Middle frontal gyrus (tissue), 1 donor: ENCODE measurements around the gene KIF21A.
"Not testable (repeated sequence)": the region's sequence is repeated elsewhere in the genome, so short reads cannot be mapped to it uniquely, and the experiment has no call there.

Source experiments
- DNase-seq: peaks from one replicate; pipeline ENCODE4 v3.0.0-alpha.2; 2015; ENCODE audit warnings: low spot score; ENCODE audit errors: extremely low spot score

KIF21A gene, protein sequence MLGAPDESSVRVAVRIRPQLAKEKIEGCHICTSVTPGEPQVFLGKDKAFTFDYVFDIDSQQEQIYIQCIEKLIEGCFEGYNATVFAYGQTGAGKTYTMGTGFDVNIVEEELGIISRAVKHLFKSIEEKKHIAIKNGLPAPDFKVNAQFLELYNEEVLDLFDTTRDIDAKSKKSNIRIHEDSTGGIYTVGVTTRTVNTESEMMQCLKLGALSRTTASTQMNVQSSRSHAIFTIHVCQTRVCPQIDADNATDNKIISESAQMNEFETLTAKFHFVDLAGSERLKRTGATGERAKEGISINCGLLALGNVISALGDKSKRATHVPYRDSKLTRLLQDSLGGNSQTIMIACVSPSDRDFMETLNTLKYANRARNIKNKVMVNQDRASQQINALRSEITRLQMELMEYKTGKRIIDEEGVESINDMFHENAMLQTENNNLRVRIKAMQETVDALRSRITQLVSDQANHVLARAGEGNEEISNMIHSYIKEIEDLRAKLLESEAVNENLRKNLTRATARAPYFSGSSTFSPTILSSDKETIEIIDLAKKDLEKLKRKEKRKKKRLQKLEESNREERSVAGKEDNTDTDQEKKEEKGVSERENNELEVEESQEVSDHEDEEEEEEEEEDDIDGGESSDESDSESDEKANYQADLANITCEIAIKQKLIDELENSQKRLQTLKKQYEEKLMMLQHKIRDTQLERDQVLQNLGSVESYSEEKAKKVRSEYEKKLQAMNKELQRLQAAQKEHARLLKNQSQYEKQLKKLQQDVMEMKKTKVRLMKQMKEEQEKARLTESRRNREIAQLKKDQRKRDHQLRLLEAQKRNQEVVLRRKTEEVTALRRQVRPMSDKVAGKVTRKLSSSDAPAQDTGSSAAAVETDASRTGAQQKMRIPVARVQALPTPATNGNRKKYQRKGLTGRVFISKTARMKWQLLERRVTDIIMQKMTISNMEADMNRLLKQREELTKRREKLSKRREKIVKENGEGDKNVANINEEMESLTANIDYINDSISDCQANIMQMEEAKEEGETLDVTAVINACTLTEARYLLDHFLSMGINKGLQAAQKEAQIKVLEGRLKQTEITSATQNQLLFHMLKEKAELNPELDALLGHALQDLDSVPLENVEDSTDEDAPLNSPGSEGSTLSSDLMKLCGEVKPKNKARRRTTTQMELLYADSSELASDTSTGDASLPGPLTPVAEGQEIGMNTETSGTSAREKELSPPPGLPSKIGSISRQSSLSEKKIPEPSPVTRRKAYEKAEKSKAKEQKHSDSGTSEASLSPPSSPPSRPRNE (N-terminal part only)

DNA sequence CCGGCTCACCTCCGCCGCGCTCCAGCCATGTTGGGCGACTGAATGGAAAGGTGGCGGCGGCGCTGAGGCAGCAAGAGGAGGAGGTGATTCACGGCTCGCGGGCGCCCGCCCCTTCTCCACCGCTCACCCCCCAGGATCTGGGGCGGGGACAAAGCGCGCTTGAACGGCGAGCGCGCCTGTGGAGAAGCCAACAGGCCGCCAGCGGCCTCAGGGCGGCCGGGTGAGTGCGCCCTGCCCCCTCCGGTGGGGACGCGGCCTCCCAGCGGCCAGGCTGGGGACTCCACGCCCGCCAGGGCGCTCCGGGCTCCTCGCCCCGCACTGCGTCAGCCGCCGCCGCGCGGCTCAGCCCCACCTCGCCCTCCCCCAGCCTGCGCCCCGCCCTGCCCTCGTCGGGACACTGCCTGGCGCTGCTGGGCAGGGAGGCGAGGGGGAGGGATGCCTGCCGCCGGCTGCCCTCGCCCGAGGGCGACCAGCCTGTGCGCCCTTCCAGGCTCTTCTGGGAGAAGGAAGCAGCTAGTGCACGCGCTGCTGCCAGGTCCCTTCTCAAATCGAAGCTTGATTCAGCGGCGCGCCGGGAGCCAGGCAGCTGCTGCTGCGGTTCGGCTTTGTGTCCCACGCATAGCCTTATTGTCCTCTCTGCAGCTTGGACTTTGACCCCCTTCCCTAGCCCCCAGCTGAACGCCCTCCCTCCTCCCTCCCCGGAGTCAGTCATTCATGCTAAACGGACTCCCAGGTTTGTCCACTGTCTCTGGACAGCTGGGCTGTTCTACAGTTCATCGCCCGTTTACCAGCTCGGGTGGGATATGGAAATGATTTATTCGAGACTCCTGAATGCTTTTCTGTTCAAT is at the start of gene KIF21A:
TSS of gene KIF21A (minus strand) at position 40 of the 848 bp plus-strand sequence. CDS start 150 bp downstream, outside the sequence.
- DNase-seq, result peak; percentile 83

DNA sequence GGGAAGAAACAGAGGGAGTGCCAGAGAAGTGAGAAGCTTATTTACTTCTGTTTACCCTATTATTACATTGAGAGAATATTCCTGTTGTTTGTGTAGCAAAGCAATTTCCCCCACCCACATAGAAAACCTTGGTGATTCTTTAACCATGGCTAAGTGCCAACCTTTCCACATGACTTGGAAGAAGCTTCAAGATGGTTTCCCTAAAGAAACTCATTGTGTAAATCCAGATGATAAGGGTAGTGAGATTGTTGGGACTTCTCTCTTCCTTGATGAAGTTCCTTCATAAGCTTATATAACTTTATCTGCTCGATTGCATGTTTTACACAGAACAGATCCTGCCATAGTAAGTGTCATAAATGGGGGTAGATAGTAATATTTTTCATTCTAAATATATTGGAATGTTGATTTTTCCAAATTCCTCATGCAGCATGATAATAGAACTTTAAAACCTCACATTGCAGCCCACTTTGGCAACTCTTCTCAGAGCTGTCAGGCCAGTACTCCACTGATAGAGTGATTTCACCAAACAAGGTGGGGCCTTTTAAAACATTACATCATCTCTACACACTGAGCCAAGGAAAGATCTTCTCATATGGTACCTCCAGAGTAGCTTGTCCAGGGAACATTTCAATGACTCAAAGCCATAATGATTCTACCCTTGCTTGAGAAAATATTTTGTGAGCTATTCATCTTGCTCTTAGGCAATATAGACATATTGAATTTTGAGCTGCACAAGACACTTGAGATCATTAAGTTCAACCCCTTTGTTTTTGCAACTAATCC is 47.8 kb upstream of the KIF21A start:
- DNase-seq, result no peak

DNA sequence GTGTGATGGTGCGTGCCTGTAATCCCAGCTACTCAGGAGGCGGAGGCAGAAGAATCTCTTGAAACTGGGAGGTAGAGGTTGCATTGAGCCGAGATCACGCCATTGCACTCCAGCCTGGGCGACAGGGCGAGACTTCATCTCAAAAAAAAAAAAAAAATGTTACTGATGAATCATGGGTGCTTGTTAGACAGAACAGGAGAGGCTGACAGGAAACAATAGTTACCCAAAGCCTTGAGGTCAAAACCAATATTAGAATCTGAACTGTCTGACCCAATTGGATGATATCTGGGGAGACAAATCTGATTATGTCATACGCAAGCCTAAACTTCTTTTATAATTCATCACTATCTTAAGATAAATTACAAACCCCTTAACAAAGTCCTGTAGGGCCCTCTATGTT is 40.7 kb upstream of the KIF21A start:
- DNase-seq, result no peak

DNA sequence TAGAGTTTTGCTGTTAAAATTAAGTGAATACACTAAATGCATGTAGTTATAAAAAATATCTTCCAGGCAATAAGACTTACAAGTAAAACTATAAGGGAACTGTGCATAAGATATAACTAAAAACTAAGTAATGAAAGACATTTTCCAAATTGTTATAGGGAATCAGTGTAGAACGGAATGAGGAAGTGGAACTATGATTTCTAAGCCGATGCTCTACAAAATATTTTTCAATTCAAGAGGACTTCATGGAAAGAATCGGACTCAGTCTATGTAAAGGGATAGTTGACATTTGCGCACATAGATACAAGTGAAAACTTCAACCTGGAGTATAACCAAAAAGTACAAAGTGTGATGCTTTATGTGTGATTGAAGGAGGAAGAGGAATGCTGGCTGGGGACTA is 40.1 kb upstream of the KIF21A start:
- DNase-seq, result no peak

DNA sequence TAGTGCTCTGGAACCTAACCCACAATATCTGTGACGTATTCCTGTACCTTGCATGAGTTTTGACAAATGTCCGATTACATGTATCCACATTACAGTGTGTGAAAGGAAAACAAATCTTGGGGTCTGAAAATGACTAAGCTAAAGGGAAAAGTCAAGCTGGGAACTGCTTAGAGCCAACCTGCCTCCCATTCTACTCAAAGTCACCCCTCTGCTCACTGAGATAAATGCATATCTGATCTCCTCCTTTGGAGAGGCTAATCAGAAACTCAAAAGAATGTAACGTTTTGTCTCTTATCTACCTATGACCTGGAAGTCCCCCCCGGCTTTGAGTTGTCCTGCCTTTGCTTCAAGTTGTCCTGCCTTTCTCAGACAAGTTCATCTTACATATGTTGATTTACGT is 34.0 kb upstream of the KIF21A start:
- no peak for DNase-seq

DNA sequence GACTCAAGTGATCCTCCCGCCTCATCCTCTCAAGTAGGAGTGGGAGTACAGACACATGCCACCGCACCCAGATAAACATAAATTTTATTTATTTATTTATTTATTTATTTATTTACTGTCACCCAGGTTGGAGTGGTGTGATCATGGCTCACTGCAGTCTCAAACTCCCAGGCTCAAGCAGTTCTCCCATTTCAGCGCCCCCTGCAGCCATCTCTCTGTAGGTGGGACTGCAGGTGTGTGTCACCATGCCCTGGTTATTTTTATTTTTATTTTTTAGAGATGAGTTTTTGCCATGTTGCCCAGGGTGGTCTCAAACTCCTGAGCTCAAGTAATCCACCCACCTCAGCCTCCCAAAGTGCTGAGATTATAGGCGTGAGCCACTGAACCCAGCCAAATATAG is 33.2 kb upstream of the KIF21A start:
- DNase-seq, result no peak

DNA sequence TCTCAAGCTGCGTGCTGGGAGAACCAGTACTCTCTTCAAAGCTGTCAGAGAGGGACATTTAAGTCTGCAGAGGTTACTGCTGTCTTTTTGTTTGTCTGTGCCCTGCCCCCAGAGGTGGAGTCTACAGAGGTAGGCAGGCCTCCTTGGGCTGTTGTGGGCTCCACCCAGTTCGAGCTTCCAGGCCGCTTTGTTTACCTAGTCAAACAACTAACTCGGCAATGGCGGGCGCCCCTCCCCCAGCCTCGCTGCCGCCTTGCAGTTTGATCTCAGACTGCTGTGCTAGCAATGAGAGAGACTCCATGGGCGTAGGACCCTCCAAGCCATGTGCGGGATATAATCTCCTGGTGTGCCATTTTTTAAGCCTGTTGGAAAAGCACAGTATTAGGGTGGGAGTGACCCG is 32.2 kb upstream of the KIF21A start:
- not testable (repeated sequence) for DNase-seq

DNA sequence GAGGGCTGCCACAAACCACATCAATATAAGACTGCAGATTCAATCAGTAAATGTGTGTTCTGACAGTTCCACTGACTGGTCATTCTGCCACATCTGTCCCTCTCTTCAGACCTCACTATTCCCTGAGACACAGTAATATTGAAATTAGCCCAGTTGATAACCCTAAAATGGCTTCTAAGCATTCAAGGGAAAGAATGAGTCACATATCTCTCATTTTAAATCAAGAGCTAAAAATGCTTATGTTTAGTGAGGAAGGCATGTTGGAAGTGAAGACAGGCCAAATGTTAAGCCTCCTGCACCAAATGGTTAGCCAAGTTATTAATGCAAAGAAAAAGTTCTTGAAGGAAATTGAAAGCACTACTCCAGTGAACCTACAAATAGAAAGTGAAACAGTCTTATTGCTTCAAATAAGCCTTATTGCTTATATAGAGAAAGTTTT is 24.5 kb upstream of the KIF21A start:
- DNase-seq, result no peak

DNA sequence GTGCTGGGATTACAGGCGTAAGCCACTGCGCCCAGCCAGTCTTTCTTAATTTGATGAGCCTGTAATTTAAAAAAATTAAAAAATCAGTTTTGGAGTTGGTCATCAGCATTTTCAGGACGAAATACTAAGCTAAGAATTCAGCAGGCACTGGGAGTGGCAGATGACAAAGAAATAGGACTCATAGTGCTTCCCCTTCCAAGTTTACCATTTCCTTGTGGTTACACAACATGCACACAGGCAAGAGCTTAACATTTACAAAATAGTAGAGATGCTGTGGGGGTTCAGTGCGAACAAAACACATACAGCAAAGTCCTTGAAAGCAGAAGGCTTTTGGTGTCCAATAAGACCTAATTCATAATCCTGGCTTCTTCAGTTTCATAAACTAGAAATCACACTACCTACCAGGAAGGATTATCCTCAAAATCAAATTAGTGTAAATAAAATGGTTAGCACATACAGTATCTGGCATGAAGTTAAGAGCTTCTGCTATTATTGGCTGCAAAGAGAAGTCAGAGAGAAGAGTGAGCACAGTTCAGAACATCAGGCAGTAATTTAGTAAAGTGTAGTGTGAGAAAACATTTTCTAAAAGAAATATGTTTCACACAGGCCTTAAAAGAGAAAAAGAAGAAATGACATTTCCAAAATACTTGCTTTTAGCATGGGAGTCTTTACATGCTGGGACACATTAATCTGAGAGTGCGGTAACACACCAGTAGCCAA is 22.2 kb upstream of the KIF21A start:
- DNase-seq, result no peak

DNA sequence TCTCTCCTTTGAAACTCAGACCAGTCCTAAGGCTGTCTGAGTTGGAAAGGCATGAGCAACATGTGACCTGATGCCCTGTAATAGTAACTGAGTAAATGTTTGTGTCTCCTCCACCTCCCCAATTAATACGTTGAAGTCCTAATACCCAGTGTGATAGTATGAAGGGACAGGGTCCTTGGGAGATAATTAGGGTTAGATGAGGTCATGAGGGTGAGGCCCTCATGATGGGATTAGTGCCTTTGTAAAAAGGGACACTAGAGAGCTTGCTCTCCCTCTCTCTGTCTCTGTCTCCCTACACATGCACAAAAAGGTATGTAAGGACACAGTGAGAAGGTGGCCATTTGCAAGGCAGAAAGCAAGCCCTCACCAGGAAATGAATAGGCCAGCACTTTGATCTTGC is 18.1 kb upstream of the KIF21A start:
- no peak for DNase-seq

DNA sequence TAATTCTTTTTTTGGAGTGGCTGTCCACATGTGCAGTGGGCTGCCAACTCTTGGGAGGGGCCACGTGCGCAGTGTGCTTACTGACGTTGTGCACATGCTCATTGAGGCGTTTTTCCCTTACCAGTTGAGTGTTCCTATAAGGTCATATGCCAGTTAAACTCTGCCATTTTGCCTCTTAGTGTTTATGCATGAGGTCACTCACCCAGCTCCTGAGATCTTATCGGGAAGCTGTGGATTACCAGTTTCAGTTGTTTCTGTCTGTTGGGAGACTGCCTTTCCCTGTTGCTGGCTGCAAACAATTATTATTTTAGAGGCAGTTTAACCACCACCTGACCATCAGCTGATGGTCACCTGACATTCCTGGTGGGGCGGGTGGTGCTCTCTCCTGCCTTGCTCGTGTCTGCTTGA is 16.1 kb upstream of the KIF21A start:
- no peak for DNase-seq

DNA sequence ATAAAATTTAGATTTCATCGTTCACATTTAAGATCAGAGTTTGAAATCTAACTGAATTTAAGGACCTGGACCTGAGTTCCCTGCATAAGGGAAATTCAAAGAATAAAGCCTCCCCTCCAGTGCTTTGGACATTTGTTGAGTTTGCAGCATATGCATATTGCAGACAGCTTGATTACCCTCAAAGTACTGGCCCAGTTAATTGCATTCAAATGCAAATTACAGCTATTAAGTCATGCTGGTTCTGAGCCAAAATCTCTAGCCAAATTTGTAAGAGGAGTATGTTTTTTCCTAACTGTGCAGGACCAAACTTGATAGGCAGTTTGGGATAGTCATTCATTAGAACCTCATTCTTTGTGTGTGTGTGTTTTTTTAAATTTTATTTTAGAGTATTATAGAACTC is 9.1 kb upstream of the KIF21A start:
- DNase-seq, result no peak

DNA sequence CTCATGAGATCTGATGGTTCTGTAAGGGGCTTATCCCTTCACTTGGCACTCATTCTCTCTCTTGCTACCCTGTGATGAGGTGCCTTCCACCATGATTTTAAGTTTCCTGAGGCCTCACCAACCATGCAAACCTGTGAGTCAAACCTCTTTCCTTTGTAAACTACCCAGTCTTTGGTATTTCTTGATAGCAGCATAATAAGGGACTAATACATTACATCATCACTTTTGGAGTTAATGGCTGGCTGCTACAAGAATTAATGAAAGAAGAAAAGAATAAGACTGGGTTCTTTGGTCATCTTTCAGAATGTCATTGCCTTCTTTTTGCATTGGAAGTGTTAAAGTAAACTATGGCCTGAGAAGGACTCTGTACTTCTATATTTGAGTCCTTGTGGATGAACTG is 5.1 kb upstream of the KIF21A start:
- no peak for DNase-seq

DNA sequence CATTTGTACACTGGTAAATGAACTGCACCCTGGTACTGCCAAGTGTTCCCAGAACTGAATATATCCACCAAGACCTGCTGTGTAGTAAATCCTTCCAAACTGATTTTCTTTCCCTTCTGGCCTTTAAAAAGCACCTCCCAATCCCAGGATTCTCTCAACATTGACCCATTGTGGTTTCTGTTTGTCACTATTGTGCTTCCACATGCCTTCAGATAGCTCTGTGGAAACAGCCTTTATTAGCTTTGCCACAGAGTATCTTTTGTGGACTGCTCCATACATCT is 949 bp upstream of the KIF21A start:
- DNase-seq, result no peak

DNA sequence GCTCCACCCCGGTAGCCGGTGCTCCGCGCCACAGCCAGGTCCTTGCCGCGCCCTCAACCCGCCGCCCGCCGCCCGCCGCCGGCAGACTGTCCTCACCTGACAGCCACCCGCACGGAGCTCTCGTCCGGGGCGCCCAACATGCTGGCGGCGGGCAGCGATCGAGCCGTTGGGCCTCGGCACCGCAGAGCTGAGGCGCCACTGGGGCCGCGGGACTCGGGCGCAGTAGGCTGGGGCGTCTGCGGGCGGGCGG is 164 bp downstream of the KIF21A start:
- DNase-seq, result no peak

DNA sequence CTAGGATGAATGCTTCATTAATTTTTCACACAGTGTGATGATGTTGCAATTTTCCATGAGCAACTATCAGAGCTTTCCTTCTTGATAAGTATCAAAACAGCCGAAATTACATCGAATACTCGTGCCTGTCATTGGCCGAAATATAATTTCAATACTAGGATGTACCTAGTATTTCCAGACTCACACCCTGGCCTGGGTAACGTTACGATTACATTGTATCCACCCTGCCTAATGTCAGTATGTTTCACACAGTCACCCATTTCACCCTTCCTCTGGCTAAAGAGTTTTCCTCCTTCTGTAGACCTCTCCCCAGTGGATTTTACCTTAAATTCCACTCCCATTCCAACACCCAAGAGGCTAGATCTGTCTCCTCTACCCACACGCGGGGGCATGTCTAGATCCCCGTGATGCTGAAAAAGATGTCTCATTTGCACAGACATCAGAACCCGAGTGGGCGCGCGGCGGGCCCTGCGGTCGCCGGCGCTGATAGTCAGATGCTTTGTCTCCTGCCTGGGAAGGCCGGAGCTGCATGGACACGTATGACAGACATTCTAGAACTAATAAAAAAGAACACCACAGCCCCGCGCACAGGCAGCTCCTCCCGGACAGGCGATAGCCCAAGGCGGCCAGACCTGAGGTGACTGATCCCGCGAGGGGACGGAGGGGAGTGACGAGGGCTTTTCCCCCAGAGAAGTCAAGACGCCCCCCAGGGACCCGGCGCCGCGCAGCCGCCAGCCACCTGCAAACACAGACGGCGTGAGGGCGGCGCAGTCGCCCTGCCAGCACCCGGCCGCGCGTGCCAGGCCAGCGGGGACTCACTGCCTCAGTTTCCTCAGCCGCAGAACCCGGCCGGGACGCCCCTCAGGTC is 723 bp downstream of the KIF21A start:
- peak; percentile 26 for DNase-seq

DNA sequence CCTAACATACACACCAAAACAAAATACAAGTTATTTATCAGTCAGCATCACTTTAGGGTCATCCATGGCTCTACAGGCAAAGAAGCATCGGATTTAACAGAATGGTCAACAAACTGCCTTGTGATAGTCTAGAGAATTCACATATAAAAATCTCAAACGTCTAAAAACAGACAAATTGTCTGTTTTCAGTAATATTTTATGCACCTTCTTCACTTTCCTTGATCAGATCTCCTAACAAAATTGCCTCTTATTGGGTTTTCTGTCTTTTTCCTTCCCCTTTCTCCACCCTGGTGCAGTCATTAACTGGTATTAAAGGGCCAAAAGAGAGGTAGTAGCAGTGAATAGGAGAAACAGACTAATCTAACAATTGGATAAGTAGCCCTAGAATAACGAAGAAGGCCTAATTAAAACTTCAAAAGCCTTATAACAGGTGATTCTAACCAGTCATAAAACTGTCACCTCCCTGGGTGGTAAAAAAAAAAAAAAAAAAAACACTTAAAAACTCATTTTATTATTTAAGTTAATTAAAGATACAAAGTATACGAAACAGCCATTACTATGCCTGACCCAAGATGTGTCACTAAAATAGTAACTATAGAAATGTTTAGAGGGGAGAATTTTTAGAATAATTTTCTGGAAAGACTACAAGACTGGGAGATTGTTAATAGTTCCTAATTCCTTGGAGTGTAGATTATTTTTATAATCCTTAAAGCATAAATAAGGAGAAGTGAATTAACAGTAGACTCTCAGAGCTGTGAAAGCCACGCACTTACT is 1.5 kb downstream of the KIF21A start:
- DNase-seq, result no peak

DNA sequence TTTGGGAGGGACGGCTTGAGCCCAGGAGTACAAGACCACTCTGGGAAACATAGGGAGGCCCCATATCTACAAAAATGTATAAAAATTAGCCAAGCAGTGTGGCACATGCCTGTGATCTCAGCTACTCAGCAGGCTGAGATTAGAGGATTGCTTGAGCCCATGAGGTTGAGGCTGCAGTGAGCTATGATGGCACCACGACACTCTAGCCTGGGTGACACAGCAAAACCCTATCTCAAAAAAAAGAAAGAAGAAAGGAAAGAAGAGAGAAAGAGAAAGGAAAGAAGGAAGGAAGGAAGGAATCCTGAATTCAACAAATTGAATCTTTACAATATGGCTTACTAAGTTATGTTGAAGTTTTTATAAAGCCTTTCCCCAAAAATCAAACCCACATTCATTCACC is 2.1 kb downstream of the KIF21A start:
- no peak for DNase-seq
